Measurements from ENCODE around the gene SEPTIN3.

DNA sequence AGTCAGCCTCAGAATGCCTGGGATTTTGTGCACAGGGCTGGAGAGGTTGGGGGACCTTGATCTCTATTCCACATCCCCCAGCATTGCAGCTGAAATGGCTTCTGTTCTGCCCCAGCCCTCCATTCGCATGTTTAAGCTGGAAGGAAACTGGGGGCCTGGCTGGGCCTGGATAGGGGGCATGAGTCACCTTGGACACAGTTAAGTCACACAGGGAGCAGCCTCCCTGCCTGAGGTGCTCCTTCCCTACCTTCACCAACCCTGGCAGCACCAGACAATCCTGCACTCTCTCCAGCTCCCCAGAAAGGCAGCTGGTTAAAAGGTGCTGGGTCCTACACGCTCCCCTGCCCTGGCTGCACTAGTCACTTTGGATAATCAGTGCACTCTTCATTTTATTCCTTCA lies 16.5 kb upstream of the SEPTIN3 start:
- TF ChIP-seq SP1 (IDR thresholded peaks at IDR 0.05) (no peak), SUZ12 (IDR thresholded peaks at IDR 0.05) (no peak), BHLHE40 (IDR thresholded peaks at IDR 0.05; ENCODE audit: borderline replicate concordance) (no peak), ELF4 (IDR thresholded peaks at IDR 0.05) (no peak), PKNOX1 (IDR thresholded peaks at IDR 0.05) (no peak), TARDBP (IDR thresholded peaks at IDR 0.05) (no peak), FOXK2 (IDR thresholded peaks at IDR 0.05) (no peak), CTBP1 (IDR thresholded peaks at IDR 0.05; ENCODE audit: borderline replicate concordance) (no peak), FOXA1 (IDR thresholded peaks at IDR 0.05) (no peak), HDGF (IDR thresholded peaks at IDR 0.05; ENCODE audit: borderline replicate concordance) (no peak), ZNF384 (IDR thresholded peaks at IDR 0.05) (no peak), LEF1 (IDR thresholded peaks at IDR 0.05; ENCODE audit: borderline replicate concordance) (no peak)
